Fibroblast of lung (primary cell): ENCODE data around the gene N4BP3. TPM values are rescaled to one million over a fixed set of nuclear protein-coding genes. Genes with fewer than 3 reads are reported as not detected.

Experiments
- DNase-seq, 2 donors: peaks; one replicate each; pipeline versions ENCODE4 v3.0.0 to v3.0.0-alpha.2; 2010; ENCODE audit warnings: low read depth in 2 of 2
- H2AFZ ChIP-seq: 2 replicates; pipeline ENCODE4 v1.5.1; 2012; ENCODE audit warnings: low read length, control low read depth, inconsistent platforms
- H3K27ac ChIP-seq: 2 replicates; pipeline ENCODE4 v1.5.1; 2011; ENCODE audit warnings: low read length, control low read depth; ENCODE audit not compliant: insufficient read depth
- H3K27me3 ChIP-seq: 2 replicates; pipeline ENCODE4 v1.5.1; 2011; ENCODE audit warnings: mild to moderate bottlenecking, low read length; ENCODE audit not compliant: control insufficient read depth, insufficient read depth
- H3K36me3 ChIP-seq: 2 replicates; pipeline ENCODE4 v1.5.1; 2011; ENCODE audit warnings: low read length; ENCODE audit not compliant: control insufficient read depth, insufficient read depth
- H3K4me1 ChIP-seq: 2 replicates; pipeline ENCODE4 v1.5.1; 2011; ENCODE audit warnings: low read length; ENCODE audit not compliant: control insufficient read depth, insufficient read depth; ENCODE audit errors: extremely low read depth
- H3K4me2 ChIP-seq: 2 replicates; pipeline ENCODE4 v1.5.1; 2011; ENCODE audit warnings: low read length, control low read depth; ENCODE audit not compliant: insufficient read depth; ENCODE audit errors: extremely low read depth
- H3K4me3 ChIP-seq, 4 experiments: fragments of 200-600 bp in 1 of 4; sonication (generic) in 1 of 4; replicated peaks in 1 of 4; 2 replicates each; pipeline ENCODE4 v1.5.1; 2011 to 2016; ENCODE audit warnings: low read length in 4 of 4, low read depth in 3 of 4, mild to moderate bottlenecking in 3 of 4, control low read depth in 2 of 4, inconsistent platforms in 1 of 4, mixed read lengths in 1 of 4; ENCODE audit not compliant: insufficient read depth in 1 of 4; ENCODE audit errors: control extremely low read depth in 1 of 4
- H3K79me2 ChIP-seq: 2 replicates; pipeline ENCODE4 v1.5.1; 2012; ENCODE audit warnings: mild to moderate bottlenecking, low read length, inconsistent platforms; ENCODE audit not compliant: control insufficient read depth, insufficient read depth
- H3K9ac ChIP-seq: 2 replicates; pipeline ENCODE4 v1.5.1; 2011; ENCODE audit warnings: mild to moderate bottlenecking, low read length, control low read depth; ENCODE audit not compliant: insufficient read depth
- H3K9me3 ChIP-seq: 2 replicates; pipeline ENCODE4 v1.5.1; 2012; ENCODE audit warnings: low read depth, low read length; ENCODE audit not compliant: control insufficient read depth, insufficient read depth
- H4K20me1 ChIP-seq: 2 replicates; pipeline ENCODE4 v1.5.1; 2011; ENCODE audit warnings: low read length; ENCODE audit not compliant: control insufficient read depth, insufficient read depth; ENCODE audit errors: extremely low read depth
- EZH2 ChIP-seq: IDR thresholded peaks from 2 replicates; pipeline ENCODE4 v1.5.1; 2012; ENCODE audit warnings: low read length, control low read depth, mild to moderate bottlenecking; ENCODE audit errors: missing control alignments
- polyA plus RNA-seq, 2 donors: library from polyadenylated mRNA; depleted of rRNA in 1 of 2; stranded (reverse) in 1 of 2; unstranded in 1 of 2; fragments of >200 nt; gene quantifications; 2 replicates each; pipeline ENCODE4 v1.2.1, GENCODE V29; 2011 to 2012; ENCODE audit warnings: missing spikeins in 1 of 2
- total RNA-seq: library from RNA; depleted of rRNA; stranded (reverse); fragments of >200 nt; gene quantifications from 2 replicates; pipeline ENCODE4 v1.2.1, GENCODE V29; 2014
- TF ChIP-seq, protein P1 (sequence below), 2 donors: IDR thresholded peaks in 1 of 2; conservative IDR thresholded peaks in 1 of 2; 1 replicate in 1 of 2; 2 replicates in 1 of 2; pipeline ENCODE4 v1.5.1; 2011 to 2012; ENCODE audit warnings: low read length in 2 of 2, control low read depth in 1 of 2, inconsistent platforms in 1 of 2, low read depth in 1 of 2, mild to moderate bottlenecking in 1 of 2

Gene N4BP3
- total and polyA plus RNA-seq, 2 donors (not counting 1 experiment from before 2014, with no cell fraction given): 0.19 to 0.83 TPM

DNA sequence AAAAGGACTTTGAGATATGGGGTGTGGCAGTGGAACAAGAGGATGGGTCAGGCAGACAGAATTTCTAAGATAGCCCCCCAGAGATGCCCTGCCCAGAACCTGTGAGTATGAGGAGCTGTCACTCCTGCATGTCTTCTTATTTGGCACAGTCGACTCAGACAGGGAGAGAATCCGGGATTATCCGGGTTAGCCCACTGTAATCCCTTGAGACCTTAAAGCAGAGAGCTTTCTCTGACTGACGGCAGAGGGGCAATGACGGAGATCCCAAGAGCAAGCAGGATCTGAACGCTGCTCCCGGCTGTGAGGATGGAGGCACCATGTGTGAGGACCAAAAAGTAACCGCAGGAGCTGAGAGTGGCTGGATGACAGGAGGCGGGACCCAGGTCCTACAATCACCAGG is 49.1 kb downstream of the N4BP3 start:
- H2AFZ ChIP-seq: no peak overlapping the region
- H3K4me2 ChIP-seq: no peak overlapping the region
- no peaks in the 10 kb centered on the region for H3K4me1 ChIP-seq
- TF ChIP-seq EZH2: no peak
- TF ChIP-seq, protein P1, sequence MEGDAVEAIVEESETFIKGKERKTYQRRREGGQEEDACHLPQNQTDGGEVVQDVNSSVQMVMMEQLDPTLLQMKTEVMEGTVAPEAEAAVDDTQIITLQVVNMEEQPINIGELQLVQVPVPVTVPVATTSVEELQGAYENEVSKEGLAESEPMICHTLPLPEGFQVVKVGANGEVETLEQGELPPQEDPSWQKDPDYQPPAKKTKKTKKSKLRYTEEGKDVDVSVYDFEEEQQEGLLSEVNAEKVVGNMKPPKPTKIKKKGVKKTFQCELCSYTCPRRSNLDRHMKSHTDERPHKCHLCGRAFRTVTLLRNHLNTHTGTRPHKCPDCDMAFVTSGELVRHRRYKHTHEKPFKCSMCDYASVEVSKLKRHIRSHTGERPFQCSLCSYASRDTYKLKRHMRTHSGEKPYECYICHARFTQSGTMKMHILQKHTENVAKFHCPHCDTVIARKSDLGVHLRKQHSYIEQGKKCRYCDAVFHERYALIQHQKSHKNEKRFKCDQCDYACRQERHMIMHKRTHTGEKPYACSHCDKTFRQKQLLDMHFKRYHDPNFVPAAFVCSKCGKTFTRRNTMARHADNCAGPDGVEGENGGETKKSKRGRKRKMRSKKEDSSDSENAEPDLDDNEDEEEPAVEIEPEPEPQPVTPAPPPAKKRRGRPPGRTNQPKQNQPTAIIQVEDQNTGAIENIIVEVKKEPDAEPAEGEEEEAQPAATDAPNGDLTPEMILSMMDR (conservative IDR thresholded peaks at IDR 0.05 in 1 of 2, IDR thresholded peaks at IDR 0.05 in 1 of 2; ENCODE audit: low read depth in 1 of 2, low read length in 2 of 2): no peak
- H3K9ac ChIP-seq: no peak overlapping the region
- no peak overlapping the region for H3K27ac ChIP-seq
- no peak overlapping the region for H3K4me3 ChIP-seq
- peaks cover 5% of the 10 kb centered on the region for H3K27me3 ChIP-seq
- H3K9me3 ChIP-seq: no peaks in the 10 kb centered on the region
- no peaks in the 10 kb centered on the region for H3K36me3 ChIP-seq
- DNase-seq: no peak
- no peaks in the 10 kb centered on the region for H4K20me1 ChIP-seq
- H3K79me2 ChIP-seq: no peaks in the 10 kb centered on the region

- Histone ChIP-seq H2AFZ (peak overlapping the region; percentile 47), H4K20me1 (no peaks in the 10 kb centered on the region), H3K79me2 (no peaks in the 10 kb centered on the region), H3K4me2 (peak overlapping the region; percentile 26), H3K9ac (no peak overlapping the region), H3K27ac (no peak overlapping the region), H3K4me1 (no peaks in the 10 kb centered on the region), H3K27me3 (peaks cover 5% of the 10 kb centered on the region), H3K4me3 (peak overlapping the region in 1 of 4 experiments; percentile 27), H3K9me3 (no peaks in the 10 kb centered on the region), H3K36me3 (no peaks in the 10 kb centered on the region)
- DNase-seq: peak; percentile 43 to 61
- no peak for TF ChIP-seq EZH2
- TF ChIP-seq, protein P1 (conservative IDR thresholded peaks at IDR 0.05 in 1 of 2, IDR thresholded peaks at IDR 0.05 in 1 of 2; ENCODE audit: low read depth in 1 of 2, low read length in 2 of 2): peak; percentile 99
These were observed 50.7 kb downstream of the N4BP3 start for GRCh38 chr5:178163772-178164735.

DNA sequence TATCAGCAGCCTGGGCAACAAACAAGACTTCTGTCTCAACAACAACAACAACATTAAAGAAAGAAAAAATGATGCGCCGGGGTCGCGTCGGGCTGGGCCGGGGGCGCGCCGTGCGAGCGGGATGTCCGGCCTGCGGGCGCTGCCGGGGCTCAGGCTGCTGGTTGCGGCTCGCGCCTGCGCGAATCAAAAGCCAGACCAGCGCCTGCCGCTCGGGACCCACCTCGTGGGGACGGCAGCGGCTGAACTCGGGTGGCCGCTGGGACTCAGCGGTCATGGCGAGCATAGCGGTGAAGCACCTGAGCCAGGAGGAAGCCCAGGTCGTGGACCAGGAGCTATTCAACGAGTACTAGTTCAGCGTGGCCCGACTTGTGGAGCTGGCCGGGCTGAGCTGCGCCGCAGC is 52.2 kb downstream of the N4BP3 start:
- no peak for TF ChIP-seq EZH2
- TF ChIP-seq, protein P1 (conservative IDR thresholded peaks at IDR 0.05 in 1 of 2, IDR thresholded peaks at IDR 0.05 in 1 of 2; ENCODE audit: low read depth in 1 of 2, low read length in 2 of 2): no peak
- H3K27ac ChIP-seq: no peak overlapping the region

More for the DNA sequence above, 52.2 kb downstream of the N4BP3 start:
- Histone ChIP-seq H3K36me3 (no peaks in the 10 kb centered on the region), H3K4me3 (no peak overlapping the region), H3K4me1 (no peaks in the 10 kb centered on the region), H3K79me2 (no peaks in the 10 kb centered on the region), H3K9ac (no peak overlapping the region), H3K9me3 (no peaks in the 10 kb centered on the region), H3K27me3 (peaks cover 5% of the 10 kb centered on the region), H3K4me2 (peak overlapping the region; percentile 25), H2AFZ (no peak overlapping the region), H4K20me1 (no peaks in the 10 kb centered on the region)
- DNase-seq: no peak
